Measurements from ENCODE around the gene GPR32. TPM values are rescaled to one million over a fixed set of nuclear protein-coding genes. Genes with fewer than 3 reads are reported as not detected.

The GPR32 gene
- total RNA-seq, 1 donor from 2014 or later = not detected

DNA sequence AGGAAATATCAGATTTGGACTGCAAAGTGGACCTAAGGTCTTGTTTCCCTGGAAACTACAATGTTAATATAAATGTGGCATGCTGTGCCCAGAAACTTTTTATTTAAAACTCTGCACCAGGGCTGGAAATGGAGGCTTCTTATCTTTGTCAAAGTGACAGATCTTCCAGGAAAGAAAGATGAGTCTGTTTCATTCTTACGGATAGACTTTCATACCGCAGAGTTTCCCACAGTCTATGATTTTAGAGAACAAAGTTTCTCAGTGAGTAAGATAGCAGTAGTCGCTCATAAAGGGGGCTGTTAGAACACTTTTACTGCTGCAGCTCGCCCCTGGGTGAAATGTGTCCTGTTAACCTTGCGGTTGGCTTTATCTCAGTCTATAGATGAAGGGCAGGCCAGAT lies 40.4 kb upstream of the GPR32 start:
- TF ChIP-seq, protein P1, sequence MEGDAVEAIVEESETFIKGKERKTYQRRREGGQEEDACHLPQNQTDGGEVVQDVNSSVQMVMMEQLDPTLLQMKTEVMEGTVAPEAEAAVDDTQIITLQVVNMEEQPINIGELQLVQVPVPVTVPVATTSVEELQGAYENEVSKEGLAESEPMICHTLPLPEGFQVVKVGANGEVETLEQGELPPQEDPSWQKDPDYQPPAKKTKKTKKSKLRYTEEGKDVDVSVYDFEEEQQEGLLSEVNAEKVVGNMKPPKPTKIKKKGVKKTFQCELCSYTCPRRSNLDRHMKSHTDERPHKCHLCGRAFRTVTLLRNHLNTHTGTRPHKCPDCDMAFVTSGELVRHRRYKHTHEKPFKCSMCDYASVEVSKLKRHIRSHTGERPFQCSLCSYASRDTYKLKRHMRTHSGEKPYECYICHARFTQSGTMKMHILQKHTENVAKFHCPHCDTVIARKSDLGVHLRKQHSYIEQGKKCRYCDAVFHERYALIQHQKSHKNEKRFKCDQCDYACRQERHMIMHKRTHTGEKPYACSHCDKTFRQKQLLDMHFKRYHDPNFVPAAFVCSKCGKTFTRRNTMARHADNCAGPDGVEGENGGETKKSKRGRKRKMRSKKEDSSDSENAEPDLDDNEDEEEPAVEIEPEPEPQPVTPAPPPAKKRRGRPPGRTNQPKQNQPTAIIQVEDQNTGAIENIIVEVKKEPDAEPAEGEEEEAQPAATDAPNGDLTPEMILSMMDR (conservative IDR thresholded peaks at IDR 0.05) = no peak
- peaks cover 26% of the 10 kb centered on the region for H3K27me3 Mint-ChIP-seq
- H3K4me3 Mint-ChIP-seq = no peak overlapping the region
- H3K4me1 Mint-ChIP-seq (ENCODE audit: unreplicated experiment) = peaks cover 7% of the 10 kb centered on the region
- no peaks in the 10 kb centered on the region for H3K36me3 Mint-ChIP-seq
- DNase-seq (ENCODE audit: extremely low spot score, unreplicated experiment) = no peak
- H3K9me3 Mint-ChIP-seq = no peaks in the 10 kb centered on the region
- H3K27ac Mint-ChIP-seq = no peak overlapping the region

GRCh38 chr19:50735869-50736268 lies 34.4 kb upstream of the GPR32 start:
- Mint-ChIP-seq H3K4me3 (no peak overlapping the region), H3K9me3 (no peaks in the 10 kb centered on the region), H3K36me3 (no peaks in the 10 kb centered on the region), H3K4me1 (ENCODE audit: unreplicated experiment) (no peaks in the 10 kb centered on the region), H3K27ac (no peak overlapping the region), H3K27me3 (peaks cover 66% of the 10 kb centered on the region)
- TF ChIP-seq, protein P1 (conservative IDR thresholded peaks at IDR 0.05) = no peak
- no peak for DNase-seq (ENCODE audit: extremely low spot score, unreplicated experiment)

GRCh38 chr19:50736338-50736737 lies 33.9 kb upstream of the GPR32 start:
- Mint-ChIP-seq H3K9me3 (no peaks in the 10 kb centered on the region), H3K4me1 (ENCODE audit: unreplicated experiment) (no peaks in the 10 kb centered on the region), H3K27me3 (peaks cover 66% of the 10 kb centered on the region), H3K27ac (no peak overlapping the region), H3K4me3 (no peak overlapping the region), H3K36me3 (no peaks in the 10 kb centered on the region)
- no peak for DNase-seq (ENCODE audit: extremely low spot score, unreplicated experiment)
- TF ChIP-seq, protein P1 (conservative IDR thresholded peaks at IDR 0.05) = no peak

GRCh38 chr19:50739132-50739913 lies 30.9 kb upstream of the GPR32 start:
- DNase-seq (ENCODE audit: extremely low spot score, unreplicated experiment) = no peak
- Mint-ChIP-seq H3K4me3 (no peak overlapping the region), H3K4me1 (ENCODE audit: unreplicated experiment) (no peaks in the 10 kb centered on the region), H3K27me3 (peaks cover 58% of the 10 kb centered on the region), H3K9me3 (no peaks in the 10 kb centered on the region), H3K36me3 (no peaks in the 10 kb centered on the region), H3K27ac (no peak overlapping the region)
- TF ChIP-seq, protein P1 (conservative IDR thresholded peaks at IDR 0.05) = no peak

GRCh38 chr19:50739914-50740426 lies 30.3 kb upstream of the GPR32 start:
- no peaks in the 10 kb centered on the region for H3K9me3 Mint-ChIP-seq
- no peak overlapping the region for H3K27ac Mint-ChIP-seq
- DNase-seq (ENCODE audit: extremely low spot score, unreplicated experiment) = no peak
- TF ChIP-seq, protein P1 (conservative IDR thresholded peaks at IDR 0.05) = no peak
- no peak overlapping the region for H3K4me3 Mint-ChIP-seq
- no peaks in the 10 kb centered on the region for H3K36me3 Mint-ChIP-seq
- peaks cover 61% of the 10 kb centered on the region for H3K27me3 Mint-ChIP-seq
- H3K4me1 Mint-ChIP-seq (ENCODE audit: unreplicated experiment) = no peaks in the 10 kb centered on the region
